GM10248 (cell line): Measurements from ENCODE around the gene ADCYAP1R1.

Source experiments
- CTCF ChIA-PET: fragments of 300-600 bp; sonication (Branson Sonifier 250); formaldehyde crosslinking; extraction: SDS; loops from one replicate; lab custom pipeline; 2021; ENCODE audit warnings: antibody characterized with exemption; lab: Yijun Ruan, JAX
- POLR2A ChIA-PET: fragments of 350-650 bp; sonication (Branson Sonifier 250); formaldehyde crosslinking; extraction: SDS; loops from one replicate; lab custom pipeline; 2020; ENCODE audit warnings: antibody characterized with exemption; lab: Yijun Ruan, JAX
- DNase-seq: peaks from one replicate; pipeline ENCODE4 v3.0.0; 2012; ENCODE audit errors: extremely low spot score
- CTCF ChIP-seq: IDR thresholded peaks from 2 replicates; pipeline ENCODE4 v1.5.1; 2012; ENCODE audit warnings: mild to moderate bottlenecking, low read depth; ENCODE audit errors: extremely low read depth, missing control alignments, control extremely low read depth

The ADCYAP1R1 gene

GRCh38 chr7:31074403-31075085 lies 22.4 kb downstream of the ADCYAP1R1 start:
- TF ChIP-seq CTCF: no peak
- ChIA-PET CTCF (interaction anchor here (0.8 to 2.0 kb wide), 5 partner anchors 9 to 48 kb away, joined by 3 to 6 read pairs (median 4); no protein-coding TSS in a partner anchor), POLR2A (no interaction called here)
- no peak for DNase-seq

DNA sequence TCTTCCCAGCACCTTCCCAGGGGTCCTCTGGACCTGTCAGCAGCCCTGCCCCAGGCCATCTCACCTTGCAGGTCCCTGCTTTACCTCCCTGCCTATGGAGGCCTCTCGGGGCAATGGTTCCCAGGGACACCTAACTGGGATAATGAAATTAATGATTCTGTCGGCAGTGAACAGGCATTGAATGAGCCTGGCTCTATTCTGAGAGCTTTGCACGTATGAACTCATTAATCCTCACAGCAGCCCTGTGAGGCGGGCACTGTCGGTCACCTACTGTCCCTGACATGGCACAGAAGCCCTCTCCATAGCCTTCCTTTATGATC lies 22.9 kb downstream of the ADCYAP1R1 start:
- DNase-seq: no peak
- ChIA-PET CTCF (interaction anchor here (0.8 to 0.9 kb wide), 2 partner anchors 8 to 92 kb away, joined by 3 read pairs; no protein-coding TSS in a partner anchor), POLR2A (no interaction called here)
- TF ChIP-seq CTCF: no peak

- CTCF ChIA-PET: interaction anchor here (0.6 to 1.0 kb wide), 4 partner anchors 18 to 93 kb away, joined by 3 to 4 read pairs (median 3); no protein-coding TSS in a partner anchor
These were observed 23.9 kb downstream of the ADCYAP1R1 start for GRCh38 chr7:31076051-31076450.

DNA sequence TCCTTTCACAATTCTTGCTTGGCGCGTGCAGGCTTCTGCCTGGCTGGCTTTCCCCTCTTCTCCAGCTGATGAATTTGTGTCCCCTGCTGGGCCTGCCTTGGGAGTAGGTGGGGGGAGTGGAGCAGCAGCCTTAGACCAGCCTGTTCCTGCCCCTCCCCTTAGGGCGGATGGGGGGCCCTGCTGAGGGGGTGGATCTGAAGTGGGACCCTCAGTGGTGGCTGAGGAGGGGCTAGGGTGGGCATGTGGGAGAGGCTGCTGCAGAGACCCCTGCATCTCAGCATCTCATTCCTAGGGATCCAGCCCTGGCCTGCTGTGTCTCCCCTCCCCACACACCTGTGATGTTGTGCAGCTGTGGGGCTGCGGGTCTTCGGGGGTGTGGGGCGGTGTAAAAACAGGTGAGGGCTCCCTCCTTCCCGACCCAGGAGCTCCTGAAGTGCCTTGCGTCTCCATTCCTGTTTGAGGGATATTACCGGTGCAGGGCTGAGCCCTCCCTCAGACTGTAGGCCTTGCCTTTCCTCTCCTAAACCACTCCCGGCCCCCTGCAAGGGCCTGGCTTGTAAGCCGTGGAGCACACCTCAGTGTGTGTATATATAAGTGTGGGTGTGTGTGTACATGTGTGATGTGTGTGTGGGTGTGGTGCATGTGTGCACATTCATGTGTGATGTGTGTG lies 24.7 kb downstream of the ADCYAP1R1 start:
- CTCF ChIA-PET: interaction anchor here (1.0 kb wide), 1 partner anchor 22 kb away, joined by 3 read pairs; no protein-coding TSS in a partner anchor
- POLR2A ChIA-PET: no interaction called here
- no peak for TF ChIP-seq CTCF
- no peak for DNase-seq

More at GRCh38 chr7:31076051-31076450, 23.9 kb downstream of the ADCYAP1R1 start:
- TF ChIP-seq CTCF: no peak
- POLR2A ChIA-PET: no interaction called here
- no peak for DNase-seq

- CTCF ChIA-PET: interaction anchor here (1.0 to 1.4 kb wide), 2 partner anchors 16 to 21 kb away, joined by 3 to 4 read pairs; no protein-coding TSS in a partner anchor
- no peak for TF ChIP-seq CTCF
These were observed 25.6 kb downstream of the ADCYAP1R1 start for GRCh38 chr7:31077484-31078362.

More at GRCh38 chr7:31077484-31078362, 25.6 kb downstream of the ADCYAP1R1 start:
- POLR2A ChIA-PET: no interaction called here
- no peak for DNase-seq
